HepG2 (cell line): Measurements from ENCODE around the gene EXOC7. TPM values are rescaled to one million over a fixed set of nuclear protein-coding genes. Genes with fewer than 3 reads are reported as not detected.

Experiments used
- ETV6 ChIP-seq: sonication (generic); formaldehyde crosslinking; conservative IDR thresholded peaks from 2 replicates; pipeline ENCODE4 v1.4.0; 2020; ENCODE audit warnings: missing genetic modification reagents
- GABPB1 ChIP-seq: IDR thresholded peaks from 2 replicates; pipeline ENCODE4 v1.6.1; 2016; ENCODE audit warnings: mild to moderate bottlenecking, missing genetic modification reagents, moderate library complexity, missing compliant biosample characterization
- IKZF1 ChIP-seq: fragments of 450-650 bp; IDR thresholded peaks from 2 replicates; pipeline ENCODE4 v1.7.1; 2016
- JARID2 ChIP-seq: sonication (generic); formaldehyde crosslinking; IDR thresholded peaks from 2 replicates; pipeline ENCODE4 v1.8.1; 2023; ENCODE audit warnings: missing genetic modification reagents, inconsistent platforms; ENCODE audit not compliant: insufficient replicate concordance
- MAFF ChIP-seq: IDR thresholded peaks from 2 replicates; pipeline ENCODE4 v1.6.1; 2011; ENCODE audit warnings: low read depth, low read length, improper control_type of control experiment
- MIER3 ChIP-seq: IDR thresholded peaks from 2 replicates; pipeline ENCODE4 v1.6.1; 2016; ENCODE audit warnings: missing compliant biosample characterization, borderline replicate concordance
- MTA1 ChIP-seq: sonication (generic); formaldehyde crosslinking; IDR thresholded peaks from 2 replicates; pipeline ENCODE4 v1.4.0; 2020; ENCODE audit warnings: missing genetic modification reagents, mild to moderate bottlenecking, borderline replicate concordance
- SATB2 ChIP-seq: sonication (generic); formaldehyde crosslinking; IDR thresholded peaks from 2 replicates; pipeline ENCODE4 v1.5.0; 2020; ENCODE audit warnings: missing genetic modification reagents
- SYNCRIP ChIP-seq: fragments of 200-400 bp; formaldehyde crosslinking; IDR thresholded peaks from 2 replicates; pipeline ENCODE4 v1.6.1; 2018; ENCODE audit warnings: mild to moderate bottlenecking, low read depth, low read length; ENCODE audit not compliant: insufficient read depth
- ZKSCAN8 ChIP-seq: IDR thresholded peaks from 2 replicates; pipeline ENCODE4 v1.6.1; 2016; ENCODE audit warnings: borderline replicate concordance, missing genetic modification reagents, missing compliant biosample characterization
- ZNF343 ChIP-seq: sonication (generic); formaldehyde crosslinking; IDR thresholded peaks from 2 replicates; pipeline ENCODE4 v1.4.0; 2020; ENCODE audit warnings: mild to moderate bottlenecking, missing genetic modification reagents
- ZNF589 ChIP-seq: sonication (generic); formaldehyde crosslinking; conservative IDR thresholded peaks from 2 replicates; pipeline ENCODE4 v1.8.0; 2022; ENCODE audit warnings: mild to moderate bottlenecking, moderate library complexity, missing genetic modification reagents
- ZNF737 ChIP-seq: sonication (generic); formaldehyde crosslinking; IDR thresholded peaks from 2 replicates; pipeline ENCODE4 v1.5.0; 2020; ENCODE audit warnings: missing genetic modification reagents, mild to moderate bottlenecking, borderline replicate concordance
- ZNF879 ChIP-seq: sonication (generic); formaldehyde crosslinking; IDR thresholded peaks from 2 replicates; pipeline ENCODE4 v1.8.1; 2023; ENCODE audit warnings: missing genetic modification reagents
- ZSCAN25 ChIP-seq: sonication (generic); formaldehyde crosslinking; IDR thresholded peaks from 2 replicates; pipeline ENCODE4 v1.8.0; 2022; ENCODE audit warnings: mild to moderate bottlenecking, missing genetic modification reagents
- ZZZ3 ChIP-seq: sonication (generic); formaldehyde crosslinking; IDR thresholded peaks from 2 replicates; pipeline ENCODE4 v1.4.0; 2020; ENCODE audit warnings: missing genetic modification reagents, mild to moderate bottlenecking, borderline replicate concordance
- polyA plus RNA-seq, 8 experiments: library from polyadenylated mRNA; depleted of rRNA in 3 of 8; stranded (reverse) in 7 of 8; unstranded in 1 of 8; fragments of >200 nt; fragmentation: Illumina TruSeq in 4 of 8; extraction: Trizol in 4 of 8; gene quantifications; 2 replicates each; pipeline versions ENCODE4 v1.2.1 to v1.2.3, GENCODE V29; 2011 to 2016; ENCODE audit warnings: low read depth in 4 of 8, missing spikeins in 1 of 8, mixed read lengths in 1 of 8; ENCODE audit not compliant: insufficient read depth in 1 of 8
- total RNA-seq, 5 experiments: library from RNA; depleted of rRNA; stranded (reverse); fragments of >200 nt; fragmentation: Illumina TruSeq; extraction: Trizol; gene quantifications; 2 replicates each; pipeline ENCODE4 v1.2.3, GENCODE V29; 2016; ENCODE audit warnings: low read depth in 1 of 5
- TF ChIP-seq, protein P1 (sequence below): sonication (generic); formaldehyde crosslinking; IDR thresholded peaks from 2 replicates; pipeline ENCODE4; 2020; ENCODE audit warnings: missing genetic modification reagents, mild to moderate bottlenecking, borderline replicate concordance
- TF ChIP-seq, protein P2 (sequence below), 2 experiments: sonication (generic) in 1 of 2; formaldehyde crosslinking in 1 of 2; IDR thresholded peaks; 2 replicates each; pipeline versions ENCODE4 v1.5.1 to v1.6.1; 2011 to 2020; ENCODE audit warnings: borderline replicate concordance in 1 of 2, low read depth in 1 of 2, low read length in 1 of 2, mild to moderate bottlenecking in 1 of 2, missing genetic modification reagents in 1 of 2, moderate library complexity in 1 of 2
- TF ChIP-seq, protein P3 (sequence below): sonication (generic); formaldehyde crosslinking; IDR thresholded peaks from 2 replicates; pipeline ENCODE4 v1.4.0; 2020; ENCODE audit warnings: missing genetic modification reagents, borderline replicate concordance
- TF ChIP-seq, protein P4 (sequence below): IDR thresholded peaks from 2 replicates; pipeline ENCODE4 v1.6.1; 2016; ENCODE audit warnings: low read depth

Gene EXOC7
- total and polyA plus RNA-seq, 2 of the 13 experiments (the other 11 are each of a cell fraction or from before 2014, with no cell fraction given) = 86.9 to 116 TPM

- TF ChIP-seq JARID2 (CRISPR knock-in tag) = no peak
- no peak for TF ChIP-seq ZZZ3 (CRISPR knock-in tag)
- 0 out of 2 replicates have a peak, but pooled peaks have one; percentile 50 for TF ChIP-seq ZNF737 (CRISPR knock-in tag)
- peak; percentile 66; the same call in 1 of the 2 replicates for TF ChIP-seq ETV6
- TF ChIP-seq IKZF1 = no peak
- TF ChIP-seq, protein P1, sequence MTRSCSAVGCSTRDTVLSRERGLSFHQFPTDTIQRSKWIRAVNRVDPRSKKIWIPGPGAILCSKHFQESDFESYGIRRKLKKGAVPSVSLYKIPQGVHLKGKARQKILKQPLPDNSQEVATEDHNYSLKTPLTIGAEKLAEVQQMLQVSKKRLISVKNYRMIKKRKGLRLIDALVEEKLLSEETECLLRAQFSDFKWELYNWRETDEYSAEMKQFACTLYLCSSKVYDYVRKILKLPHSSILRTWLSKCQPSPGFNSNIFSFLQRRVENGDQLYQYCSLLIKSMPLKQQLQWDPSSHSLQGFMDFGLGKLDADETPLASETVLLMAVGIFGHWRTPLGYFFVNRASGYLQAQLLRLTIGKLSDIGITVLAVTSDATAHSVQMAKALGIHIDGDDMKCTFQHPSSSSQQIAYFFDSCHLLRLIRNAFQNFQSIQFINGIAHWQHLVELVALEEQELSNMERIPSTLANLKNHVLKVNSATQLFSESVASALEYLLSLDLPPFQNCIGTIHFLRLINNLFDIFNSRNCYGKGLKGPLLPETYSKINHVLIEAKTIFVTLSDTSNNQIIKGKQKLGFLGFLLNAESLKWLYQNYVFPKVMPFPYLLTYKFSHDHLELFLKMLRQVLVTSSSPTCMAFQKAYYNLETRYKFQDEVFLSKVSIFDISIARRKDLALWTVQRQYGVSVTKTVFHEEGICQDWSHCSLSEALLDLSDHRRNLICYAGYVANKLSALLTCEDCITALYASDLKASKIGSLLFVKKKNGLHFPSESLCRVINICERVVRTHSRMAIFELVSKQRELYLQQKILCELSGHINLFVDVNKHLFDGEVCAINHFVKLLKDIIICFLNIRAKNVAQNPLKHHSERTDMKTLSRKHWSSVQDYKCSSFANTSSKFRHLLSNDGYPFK (CRISPR knock-in tag) = peak; percentile 69
- TF ChIP-seq, protein P2, sequence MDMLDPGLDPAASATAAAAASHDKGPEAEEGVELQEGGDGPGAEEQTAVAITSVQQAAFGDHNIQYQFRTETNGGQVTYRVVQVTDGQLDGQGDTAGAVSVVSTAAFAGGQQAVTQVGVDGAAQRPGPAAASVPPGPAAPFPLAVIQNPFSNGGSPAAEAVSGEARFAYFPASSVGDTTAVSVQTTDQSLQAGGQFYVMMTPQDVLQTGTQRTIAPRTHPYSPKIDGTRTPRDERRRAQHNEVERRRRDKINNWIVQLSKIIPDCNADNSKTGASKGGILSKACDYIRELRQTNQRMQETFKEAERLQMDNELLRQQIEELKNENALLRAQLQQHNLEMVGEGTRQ (IDR thresholded peaks at IDR 0.05; ENCODE audit: low read depth, low read length) = no peak
- TF ChIP-seq, protein P2 (CRISPR knock-in tag; IDR thresholded peaks at IDR 0.05; ENCODE audit: borderline replicate concordance) = no peak
- TF ChIP-seq MAFF = no peak
- TF ChIP-seq MTA1 (CRISPR knock-in tag) = peak; percentile 60; the same call in 1 of the 2 replicates
- 0 out of 2 replicates have a peak, but pooled peaks have one; percentile 35 for TF ChIP-seq ZKSCAN8 (CRISPR knock-in tag)
- TF ChIP-seq SATB2 = no peak
- no peak for TF ChIP-seq ZNF589 (CRISPR knock-in tag)
- TF ChIP-seq ZNF879 = 0 out of 2 replicates have a peak, but pooled peaks have one; percentile 43
- 0 out of 2 replicates have a peak, but pooled peaks have one; percentile 13 for TF ChIP-seq GABPB1 (CRISPR knock-in tag)
- TF ChIP-seq SYNCRIP = no peak
- peak; percentile 79; the same call in 1 of the 2 replicates for TF ChIP-seq MIER3 (CRISPR knock-in tag)
- TF ChIP-seq ZSCAN25 (CRISPR knock-in tag) = peak; percentile 70; the same call in 1 of the 2 replicates
- TF ChIP-seq, protein P3, sequence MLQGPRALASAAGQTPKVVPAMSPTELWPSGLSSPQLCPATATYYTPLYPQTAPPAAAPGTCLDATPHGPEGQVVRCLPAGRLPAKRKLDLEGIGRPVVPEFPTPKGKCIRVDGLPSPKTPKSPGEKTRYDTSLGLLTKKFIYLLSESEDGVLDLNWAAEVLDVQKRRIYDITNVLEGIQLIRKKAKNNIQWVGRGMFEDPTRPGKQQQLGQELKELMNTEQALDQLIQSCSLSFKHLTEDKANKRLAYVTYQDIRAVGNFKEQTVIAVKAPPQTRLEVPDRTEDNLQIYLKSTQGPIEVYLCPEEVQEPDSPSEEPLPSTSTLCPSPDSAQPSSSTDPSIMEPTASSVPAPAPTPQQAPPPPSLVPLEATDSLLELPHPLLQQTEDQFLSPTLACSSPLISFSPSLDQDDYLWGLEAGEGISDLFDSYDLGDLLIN = no peak
- TF ChIP-seq, protein P4, sequence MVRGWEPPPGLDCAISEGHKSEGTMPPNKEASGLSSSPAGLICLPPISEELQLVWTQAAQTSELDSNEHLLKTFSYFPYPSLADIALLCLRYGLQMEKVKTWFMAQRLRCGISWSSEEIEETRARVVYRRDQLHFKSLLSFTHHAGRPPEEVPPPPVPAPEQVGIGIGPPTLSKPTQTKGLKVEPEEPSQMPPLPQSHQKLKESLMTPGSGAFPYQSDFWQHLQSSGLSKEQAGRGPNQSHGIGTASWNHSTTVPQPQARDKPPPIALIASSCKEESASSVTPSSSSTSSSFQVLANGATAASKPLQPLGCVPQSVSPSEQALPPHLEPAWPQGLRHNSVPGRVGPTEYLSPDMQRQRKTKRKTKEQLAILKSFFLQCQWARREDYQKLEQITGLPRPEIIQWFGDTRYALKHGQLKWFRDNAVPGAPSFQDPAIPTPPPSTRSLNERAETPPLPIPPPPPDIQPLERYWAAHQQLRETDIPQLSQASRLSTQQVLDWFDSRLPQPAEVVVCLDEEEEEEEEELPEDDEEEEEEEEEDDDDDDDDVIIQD (CRISPR knock-in tag) = peak; percentile 26; the same call in 1 of the 2 replicates
- no peak for TF ChIP-seq ZNF343 (CRISPR knock-in tag)
These were observed 71.4 kb downstream of the EXOC7 start (continued) for GRCh38 chr17:76032073-76032779.
